Ramos (cell line): ENCODE data around the gene PTPN4.

Experiments used
- in situ Hi-C: fragments of 300-500 bp; cut with MboI; formaldehyde crosslinking; loops from one replicate; pipeline ENCODE4 v1.14.3; 2022; ENCODE audit warnings: low sequenced_read_pairs; ENCODE audit not compliant: unreplicated experiment

The PTPN4 gene

GRCh38 chr2:119759451-119760236, at the start of gene PTPN4:
Gene PTPN4 (plus strand): TSS chr2:119759922. CDS start chr2:119809854, 49,932 bp downstream.
- in situ Hi-C loops, result loop anchor here (10.0 kb wide), 1 partner anchor 415 kb away; no protein-coding TSS in a partner anchor

- in situ Hi-C loops, result loop anchor here (25.0 kb wide), 1 partner anchor 977 kb away; no protein-coding TSS in a partner anchor
These were observed 49.4 kb upstream of the PTPN4 start for GRCh38 chr2:119710281-119710680.

GRCh38 chr2:119711352-119711751, 48.4 kb upstream of the PTPN4 start:
- in situ Hi-C loops, result loop anchor here (25.0 kb wide), 1 partner anchor 976 kb away; no protein-coding TSS in a partner anchor

GRCh38 chr2:119712571-119712970, 47.2 kb upstream of the PTPN4 start:
- in situ Hi-C loops, result loop anchor here (25.0 kb wide), 1 partner anchor 975 kb away; no protein-coding TSS in a partner anchor

- in situ Hi-C loops, result loop anchor here (25.0 kb wide), 1 partner anchor 973 kb away; no protein-coding TSS in a partner anchor
These were observed 45.8 kb upstream of the PTPN4 start for GRCh38 chr2:119713819-119714490.

- in situ Hi-C loops, result loop anchor here (25.0 kb wide), 1 partner anchor 972 kb away; no protein-coding TSS in a partner anchor
These were observed 44.1 kb upstream of the PTPN4 start for GRCh38 chr2:119715409-119716283.

GRCh38 chr2:119716284-119716672, 43.4 kb upstream of the PTPN4 start:
- in situ Hi-C loops, result loop anchor here (25.0 kb wide), 1 partner anchor 971 kb away; no protein-coding TSS in a partner anchor

GRCh38 chr2:119718501-119719260, 41.0 kb upstream of the PTPN4 start:
- in situ Hi-C loops, result loop anchor here (25.0 kb wide), 1 partner anchor 969 kb away; no protein-coding TSS in a partner anchor

GRCh38 chr2:119719261-119719627, 40.5 kb upstream of the PTPN4 start:
- in situ Hi-C loops, result loop anchor here (25.0 kb wide), 1 partner anchor 968 kb away; no protein-coding TSS in a partner anchor

- in situ Hi-C loops, result loop anchor here (25.0 kb wide), 1 partner anchor 966 kb away; no protein-coding TSS in a partner anchor
These were observed 38.7 kb upstream of the PTPN4 start for GRCh38 chr2:119721043-119721442.

- in situ Hi-C loops, result loop anchor here (25.0 kb wide), 1 partner anchor 966 kb away; no protein-coding TSS in a partner anchor
These were observed 38.3 kb upstream of the PTPN4 start for GRCh38 chr2:119721462-119721861.

- in situ Hi-C loops, result loop anchor here (25.0 kb wide), 1 partner anchor 965 kb away; no protein-coding TSS in a partner anchor
These were observed 37.8 kb upstream of the PTPN4 start for GRCh38 chr2:119721904-119722303.

GRCh38 chr2:119723186-119723585, 36.5 kb upstream of the PTPN4 start:
- in situ Hi-C loops, result loop anchor here (25.0 kb wide), 1 partner anchor 964 kb away; no protein-coding TSS in a partner anchor

- in situ Hi-C loops, result loop anchor here (25.0 kb wide), 1 partner anchor 963 kb away; no protein-coding TSS in a partner anchor
These were observed 35.8 kb upstream of the PTPN4 start for GRCh38 chr2:119723784-119724467.

- in situ Hi-C loops, result loop anchor here (25.0 kb wide), 1 partner anchor 962 kb away; no protein-coding TSS in a partner anchor
These were observed 34.9 kb upstream of the PTPN4 start for GRCh38 chr2:119724656-119725485.

GRCh38 chr2:119727493-119727892, 32.2 kb upstream of the PTPN4 start:
- in situ Hi-C loops, result no loop called here

GRCh38 chr2:119728421-119728820, 31.3 kb upstream of the PTPN4 start:
- in situ Hi-C loops, result no loop called here
